Stomach (tissue), 4 donors: ENCODE results near the gene EPHB1.
"Not testable (repeated sequence)": the region's sequence is repeated elsewhere in the genome, so short reads cannot be mapped to it uniquely, and the experiment has no call there.

ENCODE experiments used
- EP300 ChIP-seq: sonication (generic); formaldehyde crosslinking; IDR thresholded peaks from one replicate; pipeline ENCODE4 v1.6.1; 2017; ENCODE audit warnings: antibody characterized with exemption
- POLR2A ChIP-seq, 4 donors: fragments of 450-650 bp; IDR thresholded peaks; one replicate each; pipeline ENCODE4 v1.6.1; 2016; ENCODE audit warnings: antibody characterized with exemption in 4 of 4, control low read depth in 2 of 4, mild to moderate bottlenecking in 1 of 4, moderate library complexity in 1 of 4
- POLR2AphosphoS5 ChIP-seq, 3 donors: sonication (generic); formaldehyde crosslinking; IDR thresholded peaks; one replicate each; pipeline ENCODE4 v1.6.1; 2016; ENCODE audit warnings: antibody characterized with exemption in 3 of 3
- TF ChIP-seq, protein P1 (sequence below), 7 experiments: fragments of 450-650 bp in 4 of 7; fragments of 200-600 bp in 3 of 7; sonication (generic) in 3 of 7; IDR thresholded peaks; one replicate each; pipeline ENCODE4 v1.5.1; 2016 to 2019; ENCODE audit warnings: antibody characterized with exemption in 7 of 7, control low read depth in 2 of 7, mild to moderate bottlenecking in 1 of 7

DNA sequence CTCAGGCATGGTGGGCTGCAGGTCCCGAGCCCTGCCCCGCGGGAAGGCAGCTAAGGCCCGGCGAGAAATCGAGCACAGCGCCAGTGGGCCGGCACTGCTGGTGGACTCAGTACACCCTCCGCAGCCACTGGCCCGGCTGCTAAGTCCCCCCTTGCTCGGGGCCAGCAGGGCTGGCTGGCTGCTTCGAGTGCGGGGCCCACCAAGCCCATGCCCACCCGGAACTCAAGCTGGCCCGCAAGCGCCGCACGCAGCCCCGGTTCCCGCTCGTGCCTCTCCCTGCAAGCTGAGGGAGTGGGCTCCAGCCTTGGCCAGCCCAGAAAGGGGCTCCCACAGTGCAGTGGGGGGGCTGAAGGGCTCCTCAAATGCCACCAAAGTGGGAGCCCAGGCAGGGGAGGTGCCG is 244.5 kb downstream of the EPHB1 start:
- not testable (repeated sequence) for TF ChIP-seq POLR2A (IDR thresholded peaks at IDR 0.05); POLR2AphosphoS5 (IDR thresholded peaks at IDR 0.05); EP300
- TF ChIP-seq, protein P1, sequence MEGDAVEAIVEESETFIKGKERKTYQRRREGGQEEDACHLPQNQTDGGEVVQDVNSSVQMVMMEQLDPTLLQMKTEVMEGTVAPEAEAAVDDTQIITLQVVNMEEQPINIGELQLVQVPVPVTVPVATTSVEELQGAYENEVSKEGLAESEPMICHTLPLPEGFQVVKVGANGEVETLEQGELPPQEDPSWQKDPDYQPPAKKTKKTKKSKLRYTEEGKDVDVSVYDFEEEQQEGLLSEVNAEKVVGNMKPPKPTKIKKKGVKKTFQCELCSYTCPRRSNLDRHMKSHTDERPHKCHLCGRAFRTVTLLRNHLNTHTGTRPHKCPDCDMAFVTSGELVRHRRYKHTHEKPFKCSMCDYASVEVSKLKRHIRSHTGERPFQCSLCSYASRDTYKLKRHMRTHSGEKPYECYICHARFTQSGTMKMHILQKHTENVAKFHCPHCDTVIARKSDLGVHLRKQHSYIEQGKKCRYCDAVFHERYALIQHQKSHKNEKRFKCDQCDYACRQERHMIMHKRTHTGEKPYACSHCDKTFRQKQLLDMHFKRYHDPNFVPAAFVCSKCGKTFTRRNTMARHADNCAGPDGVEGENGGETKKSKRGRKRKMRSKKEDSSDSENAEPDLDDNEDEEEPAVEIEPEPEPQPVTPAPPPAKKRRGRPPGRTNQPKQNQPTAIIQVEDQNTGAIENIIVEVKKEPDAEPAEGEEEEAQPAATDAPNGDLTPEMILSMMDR (IDR thresholded peaks at IDR 0.05), result not testable (repeated sequence)
